HG03520 (cell line): ENCODE results near the gene EMC7.
"Not testable (repeated sequence)": the region's sequence is repeated elsewhere in the genome, so short reads cannot be mapped to it uniquely, and the experiment has no call there.

Experiments used
- ATAC-seq: cut with Tn5 transposase; IDR thresholded peaks from one replicate; pipeline ENCODE4 v1.9.1; 2021; ENCODE audit warnings: mild to moderate bottlenecking, moderate library complexity; ENCODE audit not compliant: unreplicated experiment

Gene EMC7

DNA sequence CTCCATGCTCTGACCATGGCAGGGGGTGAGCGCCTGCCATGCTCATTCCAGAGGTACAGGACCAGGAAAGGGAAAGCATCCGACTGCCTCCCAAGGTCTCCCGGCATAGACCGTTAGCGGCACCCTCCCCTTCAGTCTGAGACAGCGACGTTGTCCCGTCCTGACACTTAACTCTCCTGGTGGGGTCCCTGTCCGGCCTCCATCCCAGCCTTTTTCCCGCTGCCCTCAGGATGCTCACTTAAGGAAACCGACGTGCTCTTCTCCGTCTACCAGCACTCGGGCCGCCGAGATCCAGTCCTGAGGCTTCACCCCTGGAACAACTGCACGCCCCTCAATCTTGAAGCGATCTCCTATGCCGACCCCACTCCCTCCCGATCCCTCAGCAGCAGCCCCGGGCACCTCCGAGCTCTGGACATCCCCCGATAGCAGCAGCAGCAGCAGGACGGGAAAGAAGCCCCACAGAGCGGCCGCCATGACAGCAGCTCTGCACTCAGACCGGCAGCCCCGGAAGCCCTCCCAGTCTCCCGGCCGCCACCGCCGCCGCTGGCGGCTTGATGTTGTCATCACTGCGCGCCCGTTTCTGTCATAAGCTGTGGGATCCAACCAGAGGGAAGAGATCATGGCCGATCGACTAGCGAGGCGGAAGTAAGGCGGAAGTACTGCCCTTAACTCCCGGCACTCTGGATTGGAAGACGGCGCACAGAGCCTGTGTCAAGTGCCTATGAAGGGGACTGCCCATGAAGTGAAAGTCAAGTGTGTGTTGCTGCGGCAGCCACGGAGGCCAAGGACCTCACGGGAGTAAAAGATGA is at the start of gene EMC7, which contains the start of gene PGBD4:
Gene EMC7, minus strand, starts transcription at position 497 of the 809 bp plus-strand sequence. Its CDS starts 23 bp downstream, at position 474.
Gene PGBD4, plus strand, starts transcription at position 718 of the 809 bp plus-strand sequence. CDS start 449 bp downstream, outside the sequence.
- ATAC-seq: peak; percentile 97

- no peak for ATAC-seq
These were observed 45.9 kb upstream of the EMC7 start for GRCh38 chr15:34147371-34148140.

DNA sequence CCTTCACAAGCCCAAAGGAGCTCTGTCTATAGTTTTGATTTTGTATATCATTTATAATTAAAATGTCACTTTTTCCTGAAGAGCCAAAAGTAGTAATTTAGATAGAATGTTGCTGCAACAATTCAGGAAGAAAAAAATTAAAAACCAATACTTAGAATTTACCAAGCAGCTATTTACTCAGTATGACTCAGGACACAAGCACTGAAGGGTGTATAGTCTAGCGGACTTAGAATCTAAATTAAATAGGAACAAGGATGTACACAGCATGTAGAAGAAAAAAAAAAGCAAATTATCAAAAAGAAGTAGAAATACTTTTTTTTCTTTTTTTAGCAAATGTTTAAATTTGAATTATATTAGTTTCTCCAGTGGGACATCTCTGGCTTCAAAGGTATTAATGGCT is 31.8 kb upstream of the EMC7 start:
- no peak for ATAC-seq

DNA sequence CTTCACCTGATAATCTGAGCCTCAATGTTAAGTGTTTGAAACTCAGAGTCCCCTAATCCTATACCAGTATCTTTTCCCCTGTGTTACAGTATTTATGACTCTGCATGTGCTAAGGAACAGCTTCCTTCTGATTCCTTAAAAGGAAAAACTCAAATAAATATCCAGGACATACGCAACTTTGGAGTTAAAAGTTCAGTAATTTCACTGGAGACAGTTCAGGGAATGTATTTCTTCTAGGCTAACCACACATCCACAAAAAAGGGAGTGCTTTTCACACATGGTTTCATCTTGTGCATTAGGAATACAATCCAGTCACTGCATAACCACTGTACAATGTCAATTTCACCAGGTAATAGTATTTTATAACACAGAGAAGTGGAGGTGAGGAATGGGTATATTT is 31.2 kb upstream of the EMC7 start:
- ATAC-seq: no peak

- no peak for ATAC-seq
These were observed 27.2 kb upstream of the EMC7 start for GRCh38 chr15:34128898-34129297.

GRCh38 chr15:34126522-34126921 is 24.9 kb upstream of the EMC7 start:
- ATAC-seq: no peak

- ATAC-seq: no peak
These were observed 24.3 kb upstream of the EMC7 start for GRCh38 chr15:34125945-34126344.

DNA sequence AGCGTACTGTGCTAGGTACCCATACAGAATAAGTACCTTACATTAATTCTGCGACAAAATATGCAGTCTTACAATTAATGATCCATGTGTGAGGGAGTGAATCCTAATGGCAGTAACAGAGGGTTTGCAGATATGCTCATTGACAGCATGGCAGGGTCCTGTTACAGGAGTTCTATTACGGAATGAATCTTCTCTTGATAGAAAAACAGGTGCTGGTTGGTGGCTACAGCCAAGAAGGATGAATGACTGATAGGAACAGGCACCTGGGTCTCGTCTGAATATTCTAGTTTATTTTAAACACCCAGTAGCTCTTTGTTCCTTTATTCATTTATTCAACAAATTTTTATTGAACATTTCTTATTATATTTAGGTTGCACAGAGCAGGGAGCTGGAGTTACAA is 23.0 kb upstream of the EMC7 start:
- no peak for ATAC-seq

GRCh38 chr15:34122771-34123183 is 21.1 kb upstream of the EMC7 start:
- peak; percentile 72 for ATAC-seq

DNA sequence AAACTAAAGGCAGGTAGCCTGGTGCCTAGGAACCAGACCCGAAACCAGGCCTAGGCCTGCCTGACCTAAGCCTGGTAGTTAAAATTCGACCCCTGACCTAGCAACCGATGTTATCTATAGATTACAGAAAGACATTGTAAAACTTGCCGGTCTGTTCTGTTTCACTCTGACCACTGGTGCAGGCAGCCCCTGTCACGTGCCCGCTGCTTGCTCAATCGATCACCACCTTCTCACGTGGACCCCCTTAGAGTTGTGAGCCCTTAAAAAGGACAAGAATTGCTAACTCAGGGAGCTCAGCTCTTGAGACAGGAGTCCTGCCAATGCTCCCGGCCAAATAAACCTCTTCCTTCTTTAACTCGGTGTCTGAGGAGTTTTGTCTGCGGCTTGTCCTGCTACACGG is 20.1 kb upstream of the EMC7 start:
- not testable (repeated sequence) for ATAC-seq

DNA sequence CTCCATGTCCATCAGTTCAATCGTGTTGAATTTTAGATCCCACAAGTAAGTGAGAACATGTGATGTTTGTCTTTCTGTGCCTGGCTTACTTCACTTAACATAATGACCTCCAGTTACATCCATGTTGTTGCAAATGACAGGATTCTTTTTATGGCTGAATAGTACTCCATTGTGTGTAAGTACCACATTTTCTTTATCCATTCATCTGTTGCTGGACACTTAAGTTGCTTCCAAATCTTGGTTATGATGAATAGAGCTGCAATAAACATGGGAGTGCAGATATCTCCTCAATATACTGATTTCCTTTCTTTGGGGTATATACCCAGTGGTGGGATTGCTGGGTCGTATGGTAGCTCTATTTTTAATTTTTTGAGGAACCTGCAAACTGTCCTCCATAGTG is 18.8 kb upstream of the EMC7 start:
- not testable (repeated sequence) for ATAC-seq

DNA sequence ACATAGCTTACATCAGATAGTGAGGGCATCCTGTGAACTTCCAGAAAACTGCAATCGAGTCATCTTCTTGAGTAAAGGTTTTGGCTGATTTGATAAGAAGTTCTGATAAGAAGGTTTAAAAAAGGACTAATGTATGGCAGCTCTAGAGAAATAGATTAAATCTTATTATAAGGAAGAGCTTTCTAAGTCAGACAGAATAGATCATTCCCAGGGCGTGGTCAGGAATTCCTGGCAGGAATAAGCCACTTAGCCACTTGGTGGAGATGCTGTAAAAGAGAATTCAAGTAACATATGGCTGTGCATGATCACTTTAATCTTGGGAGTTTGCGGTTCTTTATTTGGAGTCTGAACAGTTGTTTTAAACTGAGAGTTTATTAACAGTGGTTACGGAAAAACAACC is 17.6 kb upstream of the EMC7 start:
- no peak for ATAC-seq

DNA sequence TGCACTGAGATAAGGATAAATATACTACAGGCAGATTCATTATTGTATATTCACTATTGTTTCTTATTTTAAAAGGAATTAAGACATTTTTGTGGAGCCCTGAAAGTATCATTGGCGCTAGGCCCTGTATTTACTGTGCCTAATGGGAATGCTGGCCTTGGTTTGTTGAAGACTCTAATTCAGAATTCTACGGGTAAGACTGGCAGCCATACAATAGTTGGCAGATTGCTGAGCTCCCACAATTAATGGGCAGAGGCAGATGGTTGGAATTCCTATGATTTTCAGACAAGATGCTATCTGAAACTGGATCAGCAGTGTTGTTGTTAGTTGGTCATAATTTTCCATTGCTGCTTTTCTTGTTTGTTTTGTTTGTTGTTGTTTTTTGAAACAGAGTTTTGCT is 15.0 kb upstream of the EMC7 start:
- no peak for ATAC-seq

DNA sequence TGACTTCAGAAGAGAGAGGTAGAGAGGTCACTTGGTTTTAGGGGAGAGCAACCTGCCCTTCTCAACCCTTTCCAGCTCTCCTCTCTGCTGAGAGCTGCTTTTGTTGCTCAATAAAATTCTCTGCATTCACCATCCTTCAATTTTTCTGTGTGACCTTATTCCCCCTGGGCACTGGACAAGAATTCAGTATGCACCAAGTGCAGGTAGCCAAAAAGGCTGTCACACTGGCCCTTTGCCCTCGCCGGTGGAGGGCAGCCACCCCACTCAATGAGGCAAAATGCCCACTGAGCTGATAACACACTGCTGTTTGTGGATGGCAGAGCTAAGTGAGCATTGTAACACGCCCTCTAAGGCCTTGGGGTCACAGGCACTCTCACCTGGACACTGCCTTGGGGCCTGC is 13.1 kb upstream of the EMC7 start:
- no peak for ATAC-seq

GRCh38 chr15:34114215-34114614 is 12.6 kb upstream of the EMC7 start:
- no peak for ATAC-seq

- ATAC-seq: no peak
These were observed 9.8 kb upstream of the EMC7 start for GRCh38 chr15:34111488-34111887.

- ATAC-seq: no peak
These were observed 8.4 kb upstream of the EMC7 start for GRCh38 chr15:34109797-34110663.

DNA sequence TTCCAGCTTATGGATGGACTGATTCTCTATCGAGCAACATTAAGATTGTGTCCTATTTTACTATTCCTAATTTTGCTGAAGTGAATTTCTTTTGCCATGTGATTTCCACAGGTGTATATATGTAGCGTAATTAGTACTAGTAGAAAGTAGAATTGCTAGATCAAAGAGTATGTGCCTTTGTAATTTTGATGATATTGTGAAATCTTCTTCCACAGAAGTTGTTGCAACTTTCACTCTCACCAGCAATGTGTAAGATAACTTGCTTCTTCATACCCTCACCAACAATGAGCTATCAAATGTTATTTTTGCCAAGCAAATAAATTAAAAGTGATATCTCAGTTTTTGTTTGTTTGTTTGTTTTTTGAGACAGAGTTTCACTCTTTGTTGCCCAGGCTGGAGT is 5.7 kb upstream of the EMC7 start:
- ATAC-seq: no peak

DNA sequence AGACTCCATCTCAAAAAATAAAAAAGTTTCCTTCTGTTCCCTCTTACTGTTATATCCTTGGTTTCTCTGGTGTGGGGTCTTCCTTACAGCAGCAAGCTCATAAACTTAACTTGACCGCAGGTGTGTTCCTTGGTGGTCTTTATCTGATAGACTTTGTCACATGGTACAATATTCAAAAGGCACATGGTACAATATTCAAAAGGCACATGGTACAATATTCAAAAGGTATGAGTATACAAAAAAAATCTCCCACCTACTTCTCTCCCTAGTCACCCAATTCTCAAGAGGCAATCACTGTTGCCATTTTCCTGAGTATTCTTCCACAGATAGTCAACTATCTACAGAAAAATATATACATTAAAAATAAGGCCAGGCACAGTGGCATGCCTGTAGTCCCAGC is 4.8 kb upstream of the EMC7 start:
- ATAC-seq: no peak

DNA sequence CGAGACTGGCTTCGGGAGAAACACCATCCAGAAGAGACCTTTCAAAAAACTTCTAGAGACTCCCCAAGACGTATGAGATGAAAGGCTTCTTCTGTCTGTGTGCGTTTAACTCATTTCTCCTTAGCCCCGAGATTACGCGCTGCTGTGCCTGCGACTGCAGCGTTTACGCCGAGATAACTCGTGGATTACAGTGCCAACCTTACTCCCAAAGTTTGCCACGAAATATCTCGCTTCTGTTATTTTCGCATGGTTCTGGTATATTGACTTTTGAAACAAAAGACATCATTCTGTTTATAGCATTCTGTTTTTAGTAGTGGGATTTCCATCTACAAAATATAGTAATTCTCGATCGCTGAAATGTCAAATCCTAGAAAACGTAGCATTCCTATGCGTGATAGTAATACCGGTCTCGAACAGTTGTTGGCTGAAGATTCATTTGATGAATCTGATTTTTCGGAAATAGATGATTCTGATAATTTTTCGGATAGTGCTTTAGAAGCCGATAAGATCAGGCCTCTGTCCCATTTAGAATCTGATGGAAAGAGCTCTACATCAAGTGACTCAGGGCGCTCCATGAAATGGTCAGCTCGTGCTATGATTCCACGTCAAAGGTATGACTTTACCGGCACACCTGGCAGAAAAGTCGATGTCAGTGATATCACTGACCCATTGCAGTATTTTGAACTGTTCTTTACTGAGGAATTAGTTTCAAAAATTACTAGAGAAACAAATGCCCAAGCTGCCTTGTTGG is 688 bp upstream of the EMC7 start:
- ATAC-seq: no peak
